GM19025 (cell line): ENCODE measurements around the gene CDYL.
"Not testable (repeated sequence)": the region's sequence is repeated elsewhere in the genome, so short reads cannot be mapped to it uniquely, and the experiment has no call there.

Experiments used
- ATAC-seq: cut with Tn5 transposase; IDR thresholded peaks from one replicate; pipeline ENCODE4 v1.9.1; 2021; ENCODE audit warnings: mild to moderate bottlenecking, low read depth, moderate library complexity; ENCODE audit not compliant: unreplicated experiment

Gene CDYL

DNA sequence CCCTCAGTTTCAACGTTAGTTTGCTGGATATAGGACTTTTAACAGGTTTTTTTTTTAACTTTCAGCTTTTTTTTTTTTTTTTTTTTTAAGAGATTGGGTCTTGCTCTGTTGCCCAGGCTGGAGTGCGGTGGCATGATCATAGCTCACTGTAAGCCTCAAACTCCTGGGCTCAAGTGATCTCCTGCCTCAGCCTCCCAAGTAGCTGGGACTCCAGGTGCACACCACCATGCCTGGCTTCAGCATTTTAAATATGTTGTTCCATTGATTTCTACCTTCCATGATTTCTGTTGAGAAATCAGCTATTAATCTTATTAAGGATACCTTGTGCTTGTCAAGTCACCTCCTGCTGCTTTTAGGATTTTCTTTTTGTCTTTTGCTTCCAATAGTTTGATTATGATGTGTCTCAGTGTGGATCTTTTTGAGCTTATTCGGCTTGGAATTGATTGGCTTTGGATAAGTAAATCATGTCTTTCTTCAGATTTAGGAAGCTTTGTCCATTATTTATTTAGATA is 52.0 kb downstream of the CDYL start:
- no peak for ATAC-seq

DNA sequence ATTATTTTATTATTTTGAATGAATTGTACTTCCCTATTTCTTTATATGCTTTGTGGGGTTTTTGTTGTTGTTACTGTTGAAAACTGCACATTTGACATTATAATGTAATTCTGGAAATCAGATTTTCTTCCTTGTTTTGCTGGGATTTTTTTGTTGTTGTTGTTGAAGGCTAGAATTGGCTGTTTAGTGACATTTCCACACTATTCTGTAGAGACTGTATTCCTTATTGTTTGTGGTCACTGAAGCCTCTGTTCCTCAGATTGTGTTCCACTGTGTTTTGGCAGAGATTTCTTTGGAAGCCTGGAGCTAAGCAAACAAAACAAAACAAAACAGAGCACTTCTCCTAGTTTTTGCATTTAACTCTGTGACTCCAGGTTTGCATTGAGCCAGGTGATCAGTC is 52.9 kb downstream of the CDYL start:
- ATAC-seq = no peak

DNA sequence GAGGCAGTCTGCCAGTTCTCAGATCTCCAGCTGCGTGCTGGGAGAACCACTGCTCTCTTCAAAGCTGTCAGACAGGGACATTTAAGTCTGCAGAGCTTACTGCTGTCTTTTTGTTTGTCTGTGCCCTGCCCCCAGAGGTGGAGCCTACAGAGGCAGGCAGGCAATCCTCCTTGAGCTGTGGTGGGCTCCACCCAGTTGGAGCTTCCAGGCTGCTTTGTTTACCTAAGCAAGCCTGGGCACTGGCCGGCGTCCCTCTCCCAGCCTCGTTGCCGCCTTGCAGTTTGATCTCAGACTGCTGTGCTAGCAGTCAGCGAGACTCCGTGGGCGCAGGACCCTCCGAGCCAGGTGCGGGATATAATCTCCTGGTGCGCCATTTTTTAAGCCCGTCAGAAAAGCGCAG is 59.3 kb downstream of the CDYL start:
- ATAC-seq = not testable (repeated sequence)

GRCh38 chr6:4840169-4840568 is 64.0 kb downstream of the CDYL start:
- no peak for ATAC-seq

GRCh38 chr6:4844108-4844507 is 67.9 kb downstream of the CDYL start:
- no peak for ATAC-seq

DNA sequence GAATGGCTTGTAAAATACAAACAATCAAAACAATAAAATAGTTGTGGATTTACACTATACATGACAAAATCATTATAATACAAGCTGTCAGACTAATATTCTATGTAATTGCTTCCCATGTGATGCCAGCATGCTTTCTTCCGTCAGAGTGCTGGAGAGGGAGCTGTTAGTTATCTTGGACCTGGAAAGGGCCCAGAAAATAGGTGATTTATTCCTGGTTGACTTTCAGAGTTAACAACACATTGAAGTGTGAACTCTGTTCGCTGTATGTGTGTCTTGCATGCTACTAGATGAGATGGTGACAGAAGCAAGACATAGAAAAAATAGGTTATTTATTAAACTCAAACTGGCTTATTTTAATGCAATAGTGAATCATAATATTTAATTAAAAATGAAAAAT is 70.2 kb downstream of the CDYL start:
- no peak for ATAC-seq

DNA sequence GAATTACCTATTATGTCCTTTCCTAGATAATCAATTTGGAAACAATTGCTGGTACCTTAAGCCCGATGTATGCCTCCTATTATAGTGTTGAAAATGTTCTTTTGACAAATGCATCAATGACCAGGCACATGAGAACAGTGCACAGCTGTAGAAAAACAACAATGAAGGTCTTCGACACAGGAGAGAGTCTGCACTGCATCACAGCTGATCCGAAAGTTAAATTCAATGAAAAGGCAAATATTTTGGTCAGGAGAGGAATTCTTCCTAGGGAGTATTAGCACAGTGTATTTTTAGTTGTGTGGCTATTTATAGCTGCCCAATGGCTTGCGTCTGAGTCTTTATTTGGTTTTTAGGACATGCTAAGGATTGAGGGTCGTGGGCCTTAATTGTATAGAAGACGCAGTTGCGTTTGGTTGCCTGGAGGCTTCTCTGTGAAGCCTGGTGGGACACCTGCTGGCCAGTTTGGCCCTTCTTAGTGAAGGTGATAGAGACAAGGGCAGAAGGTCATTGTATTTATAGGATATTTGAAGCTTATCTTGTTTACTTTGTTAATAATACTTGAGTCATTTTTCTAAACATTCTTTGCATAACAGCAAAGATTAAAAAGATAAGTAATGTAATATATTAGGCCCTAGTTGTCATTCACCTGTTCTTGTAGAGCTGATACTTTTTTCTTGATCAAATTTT is 72.3 kb downstream of the CDYL start:
- ATAC-seq = no peak

- ATAC-seq = no peak
These were observed 73.2 kb downstream of the CDYL start for GRCh38 chr6:4849226-4850022.

- ATAC-seq = no peak
These were observed 74.8 kb downstream of the CDYL start for GRCh38 chr6:4851035-4851434.

DNA sequence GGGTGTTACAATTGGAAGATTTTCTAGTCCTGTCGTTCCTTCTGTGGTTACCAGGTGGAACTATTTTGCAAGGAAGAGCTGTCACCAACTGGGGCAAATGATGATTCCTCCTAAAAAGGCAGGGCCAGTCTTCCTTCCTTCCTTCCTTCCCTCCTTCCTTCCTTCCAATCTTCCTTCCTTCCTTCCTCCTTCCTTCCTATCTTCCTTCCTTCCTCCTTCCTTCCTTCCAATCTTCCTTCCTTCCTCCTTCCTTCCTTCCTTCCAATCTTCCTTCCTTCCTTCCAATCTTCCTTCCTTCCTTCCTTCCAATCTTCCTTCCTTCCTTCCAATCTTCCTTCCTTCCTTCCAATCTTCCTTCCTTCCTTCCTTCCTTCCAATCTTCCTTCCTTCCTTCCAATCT is 76.0 kb downstream of the CDYL start:
- not testable (repeated sequence) for ATAC-seq

GRCh38 chr6:4852938-4853337 is 76.7 kb downstream of the CDYL start:
- no peak for ATAC-seq

DNA sequence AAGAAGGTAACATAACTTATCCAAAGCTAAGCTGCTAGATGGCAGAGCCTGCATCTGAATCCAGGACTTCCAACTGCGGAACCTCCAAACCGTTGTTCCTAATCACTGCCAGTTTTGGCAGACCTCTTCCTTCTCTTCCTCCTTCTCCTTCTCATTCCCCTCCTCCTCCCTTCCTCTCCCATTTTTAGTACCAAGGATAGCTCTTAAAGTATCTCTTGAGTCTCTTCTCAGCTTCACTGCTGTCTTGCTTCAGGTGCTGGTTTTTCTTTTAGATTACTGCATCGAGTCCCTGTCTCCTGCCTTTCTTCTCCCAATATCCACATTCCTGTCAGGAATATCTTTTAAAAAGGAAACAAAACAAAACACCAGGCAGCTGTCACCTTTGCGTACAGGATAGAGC is 77.1 kb downstream of the CDYL start:
- no peak for ATAC-seq

- no peak for ATAC-seq
These were observed 77.7 kb downstream of the CDYL start for GRCh38 chr6:4853782-4854511.

- ATAC-seq = no peak
These were observed 80.6 kb downstream of the CDYL start for GRCh38 chr6:4856785-4857184.

DNA sequence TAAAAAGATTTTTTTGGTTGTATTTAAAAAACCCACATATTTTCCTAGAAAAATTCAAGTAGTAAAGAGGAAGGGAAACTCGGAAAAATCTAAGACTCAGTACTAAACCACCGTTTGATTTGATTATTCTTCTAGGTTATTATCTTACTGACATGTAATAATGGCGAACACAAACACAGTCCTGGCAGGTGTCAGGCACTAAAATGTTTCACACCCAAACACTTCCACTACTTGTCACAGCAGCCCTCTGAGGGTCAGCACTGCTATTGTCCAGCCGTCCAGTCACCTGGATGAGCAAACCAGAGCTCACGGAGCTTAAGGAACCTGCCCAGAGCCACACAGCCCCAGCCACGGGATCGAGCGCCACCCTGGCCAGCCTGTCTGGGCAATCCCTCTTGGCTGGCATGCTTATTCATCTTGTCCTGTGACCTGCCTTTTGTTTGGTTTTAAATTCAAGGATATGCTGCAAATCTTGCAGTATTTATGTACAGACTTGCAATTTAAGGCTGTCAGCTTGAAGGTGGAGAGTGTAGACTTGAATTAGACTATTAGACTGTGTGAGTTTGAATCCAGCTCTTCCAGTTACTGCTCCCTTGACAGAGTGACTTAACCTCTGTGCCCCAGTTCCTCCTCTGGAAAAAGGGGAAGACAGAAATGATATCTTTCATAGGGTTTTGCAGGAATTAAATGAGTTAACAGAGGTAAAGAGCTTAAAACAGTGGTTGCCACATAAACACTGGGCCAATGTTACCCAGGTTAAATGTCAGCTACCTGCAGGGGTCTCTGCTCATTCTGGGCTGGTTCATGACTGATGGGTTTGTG is 82.2 kb downstream of the CDYL start:
- ATAC-seq = no peak

- no peak for ATAC-seq
These were observed 84.2 kb downstream of the CDYL start for GRCh38 chr6:4860387-4860786.

- ATAC-seq = no peak
These were observed 85.4 kb downstream of the CDYL start for GRCh38 chr6:4861564-4861963.

GRCh38 chr6:4864519-4864918 is 88.3 kb downstream of the CDYL start:
- no peak for ATAC-seq

DNA sequence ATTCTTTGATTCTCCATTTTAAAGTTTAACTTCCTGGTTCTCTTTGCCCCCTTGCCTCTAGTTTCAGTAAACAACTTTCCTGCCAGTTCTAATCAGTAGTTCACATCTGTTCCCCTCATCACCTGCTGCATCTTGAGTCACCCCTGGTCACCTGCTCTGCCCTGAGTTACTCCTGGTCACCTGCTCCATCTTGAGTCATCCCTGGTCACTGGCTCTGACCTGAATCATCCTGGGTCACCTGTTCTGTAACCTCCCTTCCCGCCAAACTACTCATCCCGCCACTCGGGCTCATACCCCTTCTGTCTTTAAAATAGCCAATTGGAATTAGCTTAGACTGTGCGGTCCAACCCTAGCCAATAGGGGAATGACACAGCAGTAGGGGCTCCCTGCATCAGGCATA is 88.8 kb downstream of the CDYL start:
- not testable (repeated sequence) for ATAC-seq

DNA sequence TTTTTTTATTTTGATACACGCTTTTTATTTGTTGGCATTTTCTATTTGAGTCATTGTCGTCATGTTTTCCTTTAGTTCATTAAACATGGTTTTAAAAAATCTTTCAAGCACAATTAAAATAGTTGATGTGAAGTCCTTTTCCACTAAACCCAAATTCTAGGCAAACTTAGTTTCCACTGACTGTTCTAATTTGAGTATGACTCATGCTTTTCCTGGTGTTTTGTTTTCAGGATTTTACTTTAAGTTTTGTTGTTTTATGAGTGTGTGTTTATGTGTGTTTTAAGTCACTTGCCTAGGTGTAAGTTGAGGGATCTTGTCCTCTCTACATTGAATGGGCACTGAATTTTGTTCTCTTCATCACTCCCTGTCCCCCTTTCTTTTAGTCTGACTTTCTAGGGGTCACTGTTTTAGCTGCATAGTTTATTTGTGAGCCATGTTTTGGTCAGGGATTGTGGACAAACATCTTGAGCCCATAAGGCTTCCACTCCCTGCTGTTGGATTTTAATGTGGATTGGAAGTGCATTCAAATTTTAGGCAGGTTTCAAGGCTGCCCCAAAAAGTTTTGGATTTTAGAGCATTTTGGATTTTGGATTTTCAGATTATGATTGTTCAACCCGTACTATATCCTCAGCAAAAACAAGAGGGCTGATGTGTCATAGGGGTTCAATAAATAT is 94.8 kb downstream of the CDYL start:
- ATAC-seq = no peak
